LNCAP (cell line): ENCODE results near the gene BAD.

Experiments used
- TF ChIP-seq, protein P1 (sequence below): fragments of 450-650 bp; IDR thresholded peaks from 2 replicates; pipeline ENCODE4 v1.5.1; 2017; ENCODE audit warnings: mild to moderate bottlenecking

Gene BAD

DNA sequence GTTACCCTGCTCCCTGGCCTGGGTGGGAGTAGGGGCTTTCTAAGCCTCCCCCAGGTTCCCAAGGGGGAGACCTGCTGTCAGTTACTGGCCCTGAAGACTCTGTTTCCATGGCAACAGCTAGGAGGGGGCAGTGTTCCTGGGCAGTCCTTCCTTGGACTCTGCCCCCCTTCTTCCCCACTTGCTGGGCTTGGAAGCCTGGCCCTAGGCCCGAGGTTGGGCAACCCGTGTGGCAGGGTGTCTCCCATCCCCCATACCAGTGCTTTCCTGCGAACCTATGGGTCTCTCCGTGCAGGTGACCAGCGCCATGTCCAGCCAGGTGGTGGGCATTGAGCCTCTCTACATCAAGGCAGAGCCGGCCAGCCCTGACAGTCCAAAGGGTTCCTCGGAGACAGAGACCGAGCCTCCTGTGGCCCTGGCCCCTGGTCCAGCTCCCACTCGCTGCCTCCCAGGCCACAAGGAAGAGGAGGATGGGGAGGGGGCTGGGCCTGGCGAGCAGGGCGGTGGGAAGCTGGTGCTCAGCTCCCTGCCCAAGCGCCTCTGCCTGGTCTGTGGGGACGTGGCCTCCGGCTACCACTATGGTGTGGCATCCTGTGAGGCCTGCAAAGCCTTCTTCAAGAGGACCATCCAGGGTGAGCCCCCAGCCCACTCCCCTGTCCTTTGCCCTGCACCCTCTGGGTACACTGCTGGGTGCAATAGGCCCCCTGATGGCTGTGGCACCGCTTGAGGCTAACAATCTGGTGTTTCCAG, 22.6 kb upstream of the BAD start:
- TF ChIP-seq, protein P1, sequence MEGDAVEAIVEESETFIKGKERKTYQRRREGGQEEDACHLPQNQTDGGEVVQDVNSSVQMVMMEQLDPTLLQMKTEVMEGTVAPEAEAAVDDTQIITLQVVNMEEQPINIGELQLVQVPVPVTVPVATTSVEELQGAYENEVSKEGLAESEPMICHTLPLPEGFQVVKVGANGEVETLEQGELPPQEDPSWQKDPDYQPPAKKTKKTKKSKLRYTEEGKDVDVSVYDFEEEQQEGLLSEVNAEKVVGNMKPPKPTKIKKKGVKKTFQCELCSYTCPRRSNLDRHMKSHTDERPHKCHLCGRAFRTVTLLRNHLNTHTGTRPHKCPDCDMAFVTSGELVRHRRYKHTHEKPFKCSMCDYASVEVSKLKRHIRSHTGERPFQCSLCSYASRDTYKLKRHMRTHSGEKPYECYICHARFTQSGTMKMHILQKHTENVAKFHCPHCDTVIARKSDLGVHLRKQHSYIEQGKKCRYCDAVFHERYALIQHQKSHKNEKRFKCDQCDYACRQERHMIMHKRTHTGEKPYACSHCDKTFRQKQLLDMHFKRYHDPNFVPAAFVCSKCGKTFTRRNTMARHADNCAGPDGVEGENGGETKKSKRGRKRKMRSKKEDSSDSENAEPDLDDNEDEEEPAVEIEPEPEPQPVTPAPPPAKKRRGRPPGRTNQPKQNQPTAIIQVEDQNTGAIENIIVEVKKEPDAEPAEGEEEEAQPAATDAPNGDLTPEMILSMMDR, result no peak

DNA sequence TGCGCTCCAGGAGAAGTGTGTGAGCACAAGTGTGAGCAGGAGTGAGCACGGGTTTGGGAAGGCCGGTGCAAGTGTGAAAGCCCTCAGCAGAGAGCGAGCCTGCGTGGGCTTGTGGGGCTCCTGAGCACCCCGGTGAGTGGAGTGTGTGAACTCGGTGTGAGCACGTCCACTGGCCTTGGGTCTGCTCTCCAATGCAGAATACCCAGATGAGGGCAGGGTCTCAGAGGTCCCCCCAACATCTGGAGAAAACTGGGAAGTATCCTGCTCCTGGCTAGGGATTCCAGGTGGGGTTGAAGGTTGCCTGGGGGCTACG, 22.1 kb upstream of the BAD start:
- TF ChIP-seq, protein P1, result no peak

DNA sequence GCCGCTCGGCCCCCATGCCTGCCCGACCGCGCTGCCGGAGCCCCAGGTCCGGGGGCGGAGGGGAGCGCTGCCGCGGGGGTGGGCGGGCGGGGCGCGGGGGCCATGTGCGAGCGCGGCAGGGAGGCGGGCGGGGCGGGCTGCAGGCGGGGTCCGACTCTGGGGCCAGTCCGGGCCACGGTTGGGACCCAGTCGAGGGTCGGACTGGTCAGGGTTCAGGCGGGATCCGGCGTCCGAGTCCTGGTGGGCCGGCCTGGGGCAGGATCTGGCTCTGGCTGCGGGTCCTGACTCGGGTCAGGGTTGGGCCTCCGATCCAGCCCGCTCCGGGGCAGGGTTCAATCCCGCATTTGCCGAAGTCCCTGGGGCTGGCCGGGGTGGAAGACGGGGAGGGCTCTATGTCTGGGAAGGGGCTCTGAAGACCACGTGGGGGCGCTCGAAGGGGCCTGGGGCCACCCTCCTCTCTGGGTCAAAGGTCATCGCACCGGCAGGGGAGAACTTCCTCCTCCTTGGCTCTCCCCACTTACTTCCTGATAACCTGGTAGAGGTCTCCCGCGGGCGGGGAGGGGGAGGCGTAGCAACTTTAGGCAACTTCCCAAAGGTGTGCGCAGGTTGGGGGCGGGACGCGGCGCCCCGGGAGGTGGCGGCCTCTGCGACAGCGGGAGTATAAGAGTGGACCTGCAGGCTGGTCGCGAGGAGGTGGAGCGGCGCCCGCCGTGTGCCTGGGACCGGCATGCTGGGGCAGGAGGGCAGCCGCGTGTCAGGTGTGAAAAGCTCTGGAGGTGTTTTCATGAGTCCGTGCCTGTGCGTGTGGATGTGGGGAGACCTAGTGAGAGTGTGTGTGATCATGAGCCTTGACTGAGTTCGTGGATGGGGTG, 21.5 kb upstream of the BAD start:
- TF ChIP-seq, protein P1, result peak; percentile 48

DNA sequence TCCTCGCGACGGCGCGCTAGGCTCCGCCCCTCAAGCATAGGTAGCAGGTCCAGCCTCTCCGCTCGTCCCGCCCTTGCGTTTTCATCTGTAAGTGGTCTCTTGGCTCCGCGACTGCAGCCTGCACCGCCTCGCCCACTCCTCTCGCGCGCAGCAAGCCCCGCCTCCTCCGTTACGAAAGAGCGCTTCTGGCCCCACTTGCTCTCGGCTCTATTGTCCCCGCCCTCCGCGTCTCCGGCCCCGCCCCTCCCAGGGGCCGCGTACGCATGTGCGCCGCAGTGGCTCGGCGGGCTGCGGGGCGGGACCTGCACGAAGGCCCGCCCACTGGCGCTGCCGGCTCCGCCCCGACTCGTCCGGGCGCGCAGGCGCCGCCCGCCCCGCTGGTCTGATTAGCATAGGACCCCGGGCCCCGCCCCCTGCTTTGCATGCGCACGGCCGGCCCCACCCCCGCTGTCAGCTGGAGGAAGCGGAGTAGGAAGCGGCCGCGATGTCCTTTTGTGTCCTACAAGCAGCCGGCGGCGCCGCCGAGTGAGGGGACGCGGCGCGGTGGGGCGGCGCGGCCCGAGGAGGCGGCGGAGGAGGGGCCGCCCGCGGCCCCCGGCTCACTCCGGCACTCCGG, 20.7 kb upstream of the BAD start, which contains the start of gene ESRRA:
Gene ESRRA (plus strand): TSS at position 450 of the 616 bp plus-strand sequence. CDS start 1,656 bp downstream, outside the sequence.
- TF ChIP-seq, protein P1, result no peak

DNA sequence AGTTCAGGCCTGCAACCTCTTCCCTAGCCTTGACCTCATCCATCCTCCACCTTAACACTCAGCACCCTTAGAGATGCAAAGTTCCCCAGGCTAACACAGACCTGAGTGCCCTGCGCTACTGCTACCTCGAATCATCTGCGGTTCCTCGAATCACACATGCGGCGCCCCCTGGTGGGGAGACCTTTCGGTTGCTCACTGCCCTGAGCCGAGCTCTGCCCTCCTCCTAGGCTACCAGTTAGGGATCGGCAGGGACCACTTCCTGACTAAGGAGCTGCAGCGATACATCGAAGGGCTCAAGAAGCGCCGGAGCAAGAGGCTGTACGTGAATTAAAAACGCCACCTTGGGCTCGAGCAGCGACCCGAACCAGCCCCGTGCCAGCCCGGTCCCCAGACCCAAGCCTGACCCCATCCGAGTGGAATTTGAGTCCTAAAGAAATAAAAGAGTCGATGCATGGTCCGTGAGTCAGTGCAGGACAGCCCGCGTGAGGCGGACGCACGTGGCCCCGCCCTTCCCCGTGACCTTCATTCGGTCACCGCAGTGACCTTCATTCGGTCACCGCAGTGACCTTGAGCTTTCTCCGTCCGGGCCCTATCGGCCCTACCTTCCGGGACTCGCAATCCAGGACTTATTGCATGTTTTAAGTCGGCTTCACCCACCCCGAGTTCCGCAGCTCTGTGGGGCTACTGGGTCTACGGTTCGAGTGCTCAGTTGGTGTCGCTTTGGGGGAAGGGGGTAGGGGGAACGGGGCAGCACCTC, 20.0 kb upstream of the BAD start:
- TF ChIP-seq, protein P1, result peak; percentile 87

DNA sequence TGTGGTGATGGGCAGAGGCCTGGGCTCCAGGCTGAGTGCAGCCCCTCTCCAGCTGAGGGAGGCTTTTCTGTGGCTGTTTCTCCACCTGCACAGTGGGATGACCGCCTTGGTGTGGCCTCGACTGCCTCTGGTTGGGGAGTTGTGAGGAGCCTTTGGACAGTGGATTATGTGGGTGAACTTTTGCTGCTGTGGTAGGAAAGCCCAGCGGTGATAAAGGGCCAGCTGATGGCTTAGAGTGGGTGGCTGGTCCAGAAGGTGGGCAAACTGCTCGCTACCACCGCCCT, 19.5 kb upstream of the BAD start:
- TF ChIP-seq, protein P1, result no peak
